GM12878 (cell line): Measurements from ENCODE around the gene TAS2R39. TPM values are rescaled to one million over a fixed set of nuclear protein-coding genes. Genes with fewer than 3 reads are reported as not detected.

Source experiments
- ATAC-seq: fragments of 200-7000 bp; cut with Tn5 transposase; 3 replicates; pipeline ENCODE4 v1.9.1; 2020; ENCODE audit warnings: mild to moderate bottlenecking, moderate library complexity
- BruUV-seq: library from RNA; stranded (reverse); fragments of 400-500 nt; replicated peaks from 2 replicates; lab custom pipeline; 2021; lab: Mats Ljungman, UMichigan
- CTCF ChIA-PET: fragments of 300-600 bp; sonication (Branson Sonifier 250); formaldehyde crosslinking; extraction: SDS; loops from one replicate; lab custom pipeline; 2021; ENCODE audit warnings: inconsistent platforms; lab: Yijun Ruan, JAX
- POLR2A ChIA-PET: fragments of 350-600 bp; formaldehyde crosslinking; extraction: SDS; loops from one replicate; lab custom pipeline; 2021; ENCODE audit warnings: inconsistent platforms; lab: Charles Lee
- RAD21 ChIA-PET: fragments of 300-600 bp; sonication (Branson Sonifier 250); formaldehyde crosslinking; loops from one replicate; lab custom pipeline; 2023; ENCODE audit warnings: antibody characterized with exemption; ENCODE audit not compliant: unreplicated experiment; lab: Charles Lee
- SMC1A ChIA-PET: fragments of 300-600 bp; sonication (Branson Sonifier 250); formaldehyde crosslinking; loops from one replicate; lab custom pipeline; 2023; ENCODE audit not compliant: unreplicated experiment, uncharacterized antibody; lab: Charles Lee
- DNase-seq: peaks from one replicate; pipeline ENCODE4 v3.0.0-alpha.2; 2011; ENCODE audit warnings: low read depth, low spot score
- FAIRE-seq: peaks from 3 replicates; lab custom pipeline; 2011; peaks lifted over from hg19 to GRCh38; lab: Jason Lieb, UNC
- H2AFZ ChIP-seq: 2 replicates; pipeline ENCODE4 v1.6.0; 2011; ENCODE audit warnings: low read depth, low read length, control low read depth; ENCODE audit not compliant: control insufficient read depth
- H3K27ac ChIP-seq: 2 replicates; pipeline ENCODE4 v1.5.1; 2011; ENCODE audit warnings: control low read depth; ENCODE audit not compliant: control insufficient read depth, insufficient read depth
- H3K27me3 ChIP-seq, 2 experiments: replicated peaks in 1 of 2; 2 replicates each; pipeline versions ENCODE4 v1.6.0 to v1.6.1; 2011; ENCODE audit warnings: low read length in 1 of 2; ENCODE audit not compliant: control insufficient read depth in 2 of 2, insufficient read depth in 2 of 2
- H3K36me3 ChIP-seq, 2 experiments: 2 replicates each; pipeline ENCODE4 v1.5.1; 2011; ENCODE audit warnings: low read length in 1 of 2; ENCODE audit not compliant: control insufficient read depth in 2 of 2, insufficient read depth in 2 of 2
- H3K4me1 ChIP-seq: 2 replicates; pipeline ENCODE4 v1.6.1; 2011; ENCODE audit warnings: mild to moderate bottlenecking, low read length, moderate library complexity, mixed read lengths; ENCODE audit not compliant: control insufficient read depth, insufficient read depth
- H3K4me2 ChIP-seq: 2 replicates; pipeline ENCODE4 v1.6.0; 2011; ENCODE audit warnings: control low read depth; ENCODE audit not compliant: control insufficient read depth, insufficient read depth
- H3K4me3 ChIP-seq: fragments of 200-600 bp; sonication (generic); 2 replicates; pipeline ENCODE4 v1.5.1; 2016
- H3K79me2 ChIP-seq: 2 replicates; pipeline ENCODE4 v1.6.0; 2011; ENCODE audit warnings: low read length; ENCODE audit not compliant: control insufficient read depth, insufficient read depth
- H3K9ac ChIP-seq: 2 replicates; pipeline ENCODE4 v1.8.0; 2011; ENCODE audit warnings: low read length, control low read depth, mixed read lengths; ENCODE audit not compliant: control insufficient read depth, insufficient read depth
- H3K9me3 ChIP-seq: replicated peaks from 3 replicates; pipeline ENCODE4 v1.5.1; 2011; ENCODE audit warnings: mild to moderate bottlenecking, low read length; ENCODE audit not compliant: control insufficient read depth, insufficient read depth
- H4K20me1 ChIP-seq: 2 replicates; pipeline ENCODE4 v1.6.0; 2011; ENCODE audit not compliant: control insufficient read depth, insufficient read depth
- ATF7 ChIP-seq: fragments of 450-650 bp; IDR thresholded peaks from 2 replicates; pipeline ENCODE4 v1.6.1; 2016; ENCODE audit warnings: low read depth, mild to moderate bottlenecking
- BCL11A ChIP-seq: IDR thresholded peaks from 2 replicates; pipeline ENCODE4 v1.6.1; 2011; ENCODE audit warnings: low read depth, low read length
- BHLHE40 ChIP-seq, 2 experiments: fragments of 450-650 bp in 1 of 2; IDR thresholded peaks; 2 replicates each; pipeline ENCODE4 v1.6.1; 2011 to 2017; ENCODE audit warnings: low read depth in 2 of 2, borderline replicate concordance in 1 of 2, improper control_type of control experiment in 1 of 2, low read length in 1 of 2, mild to moderate bottlenecking in 1 of 2
- CHD1 ChIP-seq: IDR thresholded peaks from 2 replicates; pipeline ENCODE4 v1.6.1; 2012; ENCODE audit warnings: low read depth, low read length, improper control_type of control experiment
- DPF2 ChIP-seq: fragments of 450-650 bp; IDR thresholded peaks from 2 replicates; pipeline ENCODE4 v1.6.1; 2017; ENCODE audit warnings: mild to moderate bottlenecking
- EGR1 ChIP-seq, 2 experiments: IDR thresholded peaks; 1 replicate in 1 of 2; 2 replicates in 1 of 2; pipeline ENCODE4 v1.6.1; 2011 to 2012; ENCODE audit warnings: low read depth in 2 of 2, low read length in 2 of 2, borderline replicate concordance in 1 of 2, mild to moderate bottlenecking in 1 of 2, moderate library complexity in 1 of 2
- EP300 ChIP-seq, 2 experiments: fragments of 150-350 bp in 1 of 2; IDR thresholded peaks; 2 replicates each; pipeline ENCODE4 v1.6.1; 2011 to 2012; ENCODE audit warnings: low read depth in 2 of 2, low read length in 2 of 2, borderline replicate concordance in 1 of 2, improper control_type of control experiment in 1 of 2, inconsistent platforms in 1 of 2; ENCODE audit not compliant: control insufficient read depth in 1 of 2
- MEF2B ChIP-seq: fragments of 450-650 bp; IDR thresholded peaks from 2 replicates; pipeline ENCODE4 v1.6.1; 2018; ENCODE audit warnings: mild to moderate bottlenecking, moderate library complexity; ENCODE audit not compliant: partially characterized antibody, poor library complexity, severe bottlenecking
- NR2C2 ChIP-seq: IDR thresholded peaks from 2 replicates; pipeline ENCODE4 v1.6.1; 2011; ENCODE audit warnings: borderline replicate concordance, low read depth; ENCODE audit not compliant: control insufficient read depth, insufficient read length
- PAX5 ChIP-seq: IDR thresholded peaks from 2 replicates; pipeline ENCODE4 v1.6.1; 2011; ENCODE audit warnings: low read depth, low read length, borderline replicate concordance
- RAD51 ChIP-seq: fragments of 450-650 bp; IDR thresholded peaks from 2 replicates; pipeline ENCODE4 v1.6.1; 2016; ENCODE audit warnings: moderate library complexity, mild to moderate bottlenecking, inconsistent platforms
- RELB ChIP-seq: fragments of 450-650 bp; IDR thresholded peaks from 2 replicates; pipeline ENCODE4 v1.6.1; 2017; ENCODE audit warnings: low read depth, mild to moderate bottlenecking, moderate library complexity
- TCF12 ChIP-seq: IDR thresholded peaks from 2 replicates; pipeline ENCODE4 v1.6.1; 2011; ENCODE audit warnings: low read depth, mild to moderate bottlenecking, low read length
- ZSCAN29 ChIP-seq: fragments of 450-650 bp; IDR thresholded peaks from 2 replicates; pipeline ENCODE4 v1.6.1; 2017; ENCODE audit warnings: mild to moderate bottlenecking, moderate library complexity
- WGBS: methylation state at CpG from one replicate; pipeline ENCODE4 v1.1.6; 2016; ENCODE audit warnings: low lambda C conversion rate; ENCODE audit not compliant: insufficient replicate concordance, insufficient coverage; ENCODE audit errors: missing lambda C conversion rate; 5-methylcytosine and 5-hydroxymethylcytosine counted together
- in situ Hi-C: fragments of 300-500 bp; cut with MboI; formaldehyde crosslinking; loops from 9 replicates; pipeline ENCODE4 v1.14.3; 2018; ENCODE audit warnings: mixed read lengths
- intact Hi-C: fragments of 100-400 bp; cut with micrococcal nuclease; formaldehyde crosslinking; loops from one replicate; pipeline ENCODE4 v1.14.2; 2022; ENCODE audit not compliant: unreplicated experiment
- polyA plus RNA-seq, 11 experiments: library from polyadenylated mRNA; depleted of rRNA in 4 of 11; unstranded in 6 of 11; stranded (reverse) in 5 of 11; fragments of >200 nt; fragmentation: Nextera tagmentation in 4 of 11; fragmentation: Illumina TruSeq in 1 of 11; extraction: Ambion mirVana in 4 of 11; extraction: Trizol in 1 of 11; gene quantifications; 1 replicate in 1 of 11; 2 replicates in 10 of 11; pipeline versions ENCODE4 v1.2.1 to v1.2.3, GENCODE V29; 2011 to 2016; ENCODE audit warnings: inconsistent platforms in 2 of 11, missing spikeins in 2 of 11, low read depth in 1 of 11
- total RNA-seq, 4 experiments: library from RNA; depleted of rRNA in 3 of 4; stranded (reverse); fragments of >200 nt in 3 of 4; fragmentation: Illumina TruSeq in 1 of 4; extraction: Trizol in 1 of 4; gene quantifications; 2 replicates each; pipeline versions ENCODE4 v1.2.1 to v1.2.3, GENCODE V29; 2013 to 2021
- TF ChIP-seq, protein P1 (sequence below): IDR thresholded peaks from 2 replicates; pipeline ENCODE4 v1.6.1; 2012; ENCODE audit warnings: low read length, inconsistent platforms
- TF ChIP-seq, protein P2 (sequence below): IDR thresholded peaks from 2 replicates; pipeline ENCODE4 v1.6.1; 2012; ENCODE audit warnings: low read depth, low read length, improper control_type of control experiment

TAS2R39 gene
- total and polyA plus RNA-seq, 10 of the 15 experiments (the other 5 are each of a cell fraction or from before 2014, with no cell fraction given): not detected

DNA sequence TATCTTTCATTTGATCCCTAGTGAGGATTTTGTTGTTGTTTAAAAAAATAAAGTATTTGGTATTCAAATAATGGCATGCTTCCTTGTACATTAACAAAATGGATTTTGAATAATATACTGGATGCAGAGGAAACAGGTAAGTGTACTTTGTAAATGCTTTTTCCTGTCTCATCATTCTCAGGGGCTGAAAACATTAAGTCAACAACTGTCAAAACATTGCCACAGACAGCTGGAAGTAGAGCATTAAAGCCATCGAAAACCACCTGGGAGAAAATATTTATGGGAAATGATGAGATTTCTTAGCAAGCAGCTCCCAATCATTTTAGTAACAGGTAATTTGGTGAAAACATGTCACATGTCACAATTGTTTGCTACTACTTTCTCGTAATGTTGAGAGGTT is 10.7 kb downstream of the TAS2R39 start:
- H3K27ac ChIP-seq: no peak overlapping the region
- RAD21 ChIA-PET: no interaction called here
- no peaks in the 10 kb centered on the region for H3K27me3 ChIP-seq
- no peaks in the 10 kb centered on the region for H3K9me3 ChIP-seq
- H3K36me3 ChIP-seq: no peaks in the 10 kb centered on the region
- no peak overlapping the region for H3K4me2 ChIP-seq
- H3K79me2 ChIP-seq: no peaks in the 10 kb centered on the region
- POLR2A ChIA-PET: no interaction called here
- H2AFZ ChIP-seq: no peak overlapping the region
- in situ Hi-C loops: no loop called here
- H4K20me1 ChIP-seq: no peaks in the 10 kb centered on the region
- H3K9ac ChIP-seq: no peak overlapping the region
- DNase-seq: no peak
- ATAC-seq: no peak
- CTCF ChIA-PET: no interaction called here
- H3K4me3 ChIP-seq: no peak overlapping the region
- intact Hi-C loops: no loop called here
- no peaks in the 10 kb centered on the region for H3K4me1 ChIP-seq
- no TSS peak for BruUV-seq
- TF ChIP-seq NR2C2 (no peak), PAX5 (no peak), EGR1 (IDR thresholded peaks at IDR 0.05; ENCODE audit: borderline replicate concordance in 1 of 2, low read depth in 2 of 2, low read length in 2 of 2) (no peak), CHD1 (no peak), RAD51 (no peak), DPF2 (no peak), ZSCAN29 (no peak), EP300 (IDR thresholded peaks at IDR 0.05; ENCODE audit: borderline replicate concordance in 1 of 2, control insufficient read depth in 1 of 2, low read depth in 2 of 2, low read length in 2 of 2) (no peak)
- TF ChIP-seq, all 136 proteins: peak for 0
- no peak for FAIRE-seq
- SMC1A ChIA-PET: no interaction called here
- 26% methylated on average over 2 of the region's 2 CpGs for WGBS

DNA sequence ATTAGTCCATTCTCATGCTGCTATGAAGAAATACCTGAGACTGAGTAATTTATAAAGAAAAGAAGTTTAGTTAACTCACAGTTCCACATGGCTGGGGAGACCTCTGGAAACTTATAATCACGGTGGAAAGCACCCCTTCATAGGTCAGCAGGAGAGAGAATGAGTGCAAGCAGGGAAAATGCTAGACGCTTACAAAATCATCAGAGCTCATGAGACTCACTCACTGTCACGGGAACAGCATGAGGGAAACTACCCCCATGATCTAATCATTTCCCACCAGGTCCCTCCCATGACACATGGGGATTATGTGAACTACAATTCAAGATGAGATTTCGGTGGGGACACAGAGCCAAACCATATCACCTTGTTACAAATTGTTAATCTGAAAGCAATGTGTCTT is 15.8 kb downstream of the TAS2R39 start:
- Histone ChIP-seq H3K36me3 (no peaks in the 10 kb centered on the region), H3K4me1 (no peaks in the 10 kb centered on the region), H3K27me3 (no peaks in the 10 kb centered on the region), H3K4me3 (no peak overlapping the region), H3K4me2 (no peak overlapping the region), H4K20me1 (no peaks in the 10 kb centered on the region), H3K9ac (no peak overlapping the region), H2AFZ (no peak overlapping the region), H3K79me2 (no peaks in the 10 kb centered on the region), H3K27ac (no peak overlapping the region), H3K9me3 (no peaks in the 10 kb centered on the region)
- no TSS peak for BruUV-seq
- POLR2A ChIA-PET: no interaction called here
- TF ChIP-seq TCF12 (peak; percentile 22; the same call in 1 of the 2 replicates), BHLHE40 (IDR thresholded peaks at IDR 0.05; ENCODE audit: borderline replicate concordance in 1 of 2, low read depth in 2 of 2, low read length in 1 of 2) (peak in 1 of 2 experiments; percentile 28; a peak in 1 of 4 replicates), RELB (0 out of 2 replicates have a peak, but pooled peaks have one; percentile 46), BCL11A (no peak), MEF2B (peak; percentile 46), ATF7 (peak; percentile 47)
- TF ChIP-seq, protein P1, sequence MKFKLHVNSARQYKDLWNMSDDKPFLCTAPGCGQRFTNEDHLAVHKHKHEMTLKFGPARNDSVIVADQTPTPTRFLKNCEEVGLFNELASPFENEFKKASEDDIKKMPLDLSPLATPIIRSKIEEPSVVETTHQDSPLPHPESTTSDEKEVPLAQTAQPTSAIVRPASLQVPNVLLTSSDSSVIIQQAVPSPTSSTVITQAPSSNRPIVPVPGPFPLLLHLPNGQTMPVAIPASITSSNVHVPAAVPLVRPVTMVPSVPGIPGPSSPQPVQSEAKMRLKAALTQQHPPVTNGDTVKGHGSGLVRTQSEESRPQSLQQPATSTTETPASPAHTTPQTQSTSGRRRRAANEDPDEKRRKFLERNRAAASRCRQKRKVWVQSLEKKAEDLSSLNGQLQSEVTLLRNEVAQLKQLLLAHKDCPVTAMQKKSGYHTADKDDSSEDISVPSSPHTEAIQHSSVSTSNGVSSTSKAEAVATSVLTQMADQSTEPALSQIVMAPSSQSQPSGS: 0 out of 2 replicates have a peak, but pooled peaks have one; percentile 21
- TF ChIP-seq, protein P2, sequence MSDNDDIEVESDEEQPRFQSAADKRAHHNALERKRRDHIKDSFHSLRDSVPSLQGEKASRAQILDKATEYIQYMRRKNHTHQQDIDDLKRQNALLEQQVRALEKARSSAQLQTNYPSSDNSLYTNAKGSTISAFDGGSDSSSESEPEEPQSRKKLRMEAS: no peak
- intact Hi-C loops (no loop called here), in situ Hi-C loops (no loop called here)
- SMC1A ChIA-PET: no interaction called here
- WGBS: 0% methylated on average over 4 of the region's 4 CpGs
- ATAC-seq (peak; percentile 79), FAIRE-seq (no peak), DNase-seq (peak; percentile 35)
- CTCF ChIA-PET: no interaction called here
- RAD21 ChIA-PET: no interaction called here
